BE2C (cell line): ENCODE results near the gene RNF144B.

Source experiments
- DNase-seq: peaks from one replicate; pipeline ENCODE4 v3.0.0-alpha.2; 2020
- H3K27me3 ChIP-seq: fragments of 250-450 bp; sonication (Bioruptor Pico); 2 replicates; pipeline ENCODE4 v1.5.1; 2020; ENCODE audit warnings: mild to moderate bottlenecking
- H3K36me3 ChIP-seq: fragments of 250-450 bp; sonication (Bioruptor Pico); 2 replicates; pipeline ENCODE4 v1.5.1; 2020; ENCODE audit warnings: mild to moderate bottlenecking
- H3K4me1 ChIP-seq: fragments of 250-450 bp; sonication (Bioruptor Pico); 2 replicates; pipeline ENCODE4 v1.5.1; 2020
- H3K4me3 ChIP-seq: 2 replicates; pipeline ENCODE4 v1.5.1; 2011; ENCODE audit warnings: low read depth, low read length
- H3K9me3 ChIP-seq: fragments of 250-450 bp; sonication (Bioruptor Pico); 2 replicates; pipeline ENCODE4 v1.5.1; 2020
- TF ChIP-seq, protein P1 (sequence below): IDR thresholded peaks from 2 replicates; pipeline ENCODE4 v1.5.1; 2012; ENCODE audit warnings: mild to moderate bottlenecking, low read depth, low read length

Gene RNF144B

GRCh38 chr6:18432619-18433018, 45.5 kb downstream of the RNF144B start:
- H3K27me3 ChIP-seq: no peaks in the 10 kb centered on the region; the same call in 1 of the 2 replicates
- H3K36me3 ChIP-seq: no peaks in the 10 kb centered on the region
- TF ChIP-seq, protein P1, sequence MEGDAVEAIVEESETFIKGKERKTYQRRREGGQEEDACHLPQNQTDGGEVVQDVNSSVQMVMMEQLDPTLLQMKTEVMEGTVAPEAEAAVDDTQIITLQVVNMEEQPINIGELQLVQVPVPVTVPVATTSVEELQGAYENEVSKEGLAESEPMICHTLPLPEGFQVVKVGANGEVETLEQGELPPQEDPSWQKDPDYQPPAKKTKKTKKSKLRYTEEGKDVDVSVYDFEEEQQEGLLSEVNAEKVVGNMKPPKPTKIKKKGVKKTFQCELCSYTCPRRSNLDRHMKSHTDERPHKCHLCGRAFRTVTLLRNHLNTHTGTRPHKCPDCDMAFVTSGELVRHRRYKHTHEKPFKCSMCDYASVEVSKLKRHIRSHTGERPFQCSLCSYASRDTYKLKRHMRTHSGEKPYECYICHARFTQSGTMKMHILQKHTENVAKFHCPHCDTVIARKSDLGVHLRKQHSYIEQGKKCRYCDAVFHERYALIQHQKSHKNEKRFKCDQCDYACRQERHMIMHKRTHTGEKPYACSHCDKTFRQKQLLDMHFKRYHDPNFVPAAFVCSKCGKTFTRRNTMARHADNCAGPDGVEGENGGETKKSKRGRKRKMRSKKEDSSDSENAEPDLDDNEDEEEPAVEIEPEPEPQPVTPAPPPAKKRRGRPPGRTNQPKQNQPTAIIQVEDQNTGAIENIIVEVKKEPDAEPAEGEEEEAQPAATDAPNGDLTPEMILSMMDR: no peak
- DNase-seq: no peak
- H3K4me3 ChIP-seq: no peak overlapping the region
- no peaks in the 10 kb centered on the region for H3K9me3 ChIP-seq
- no peaks in the 10 kb centered on the region for H3K4me1 ChIP-seq

DNA sequence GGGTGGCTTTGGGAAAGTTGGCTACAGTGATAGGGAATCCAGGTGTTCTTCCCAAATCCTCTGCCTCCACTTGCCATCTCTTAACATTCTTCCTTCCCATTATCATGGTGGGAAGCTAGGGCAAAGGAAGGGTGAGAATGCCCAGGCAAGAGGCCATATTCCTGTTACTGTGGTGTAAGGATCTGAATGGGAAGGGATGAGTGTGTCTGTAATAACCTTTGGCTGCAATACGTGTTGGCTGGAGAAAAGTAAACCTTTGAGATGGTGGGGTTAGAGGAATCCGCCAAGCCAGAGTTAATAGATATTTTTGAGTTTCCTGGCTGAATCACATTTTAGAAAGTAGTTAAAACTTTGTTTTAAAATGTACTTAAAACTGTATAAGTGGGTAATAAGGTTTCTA, 45.9 kb downstream of the RNF144B start:
- Histone ChIP-seq H3K4me1 (no peaks in the 10 kb centered on the region), H3K36me3 (no peaks in the 10 kb centered on the region)

DNA sequence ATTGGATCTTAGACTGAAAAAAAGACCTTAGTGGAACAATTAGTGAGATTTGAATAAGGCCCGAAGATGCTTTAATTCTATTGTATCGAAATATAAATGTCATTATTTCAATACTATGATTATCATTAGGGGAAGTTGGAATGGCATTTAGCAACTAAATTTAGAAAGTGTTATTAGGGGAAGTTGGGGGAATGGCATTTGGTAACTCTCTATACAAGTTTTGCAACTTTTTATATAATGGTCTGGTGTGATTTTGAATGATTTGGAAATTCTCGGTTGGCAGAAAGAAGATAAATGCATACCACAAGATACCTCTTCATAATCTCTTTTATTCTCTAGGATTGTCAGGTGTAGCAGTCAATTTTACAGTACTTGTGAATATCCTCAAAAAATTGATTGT, 49.2 kb downstream of the RNF144B start:
- no peaks in the 10 kb centered on the region for H3K36me3 ChIP-seq
- no peak for DNase-seq

More for the DNA sequence above, 45.9 kb downstream of the RNF144B start:
- Histone ChIP-seq H3K27me3 (no peaks in the 10 kb centered on the region; the same call in 1 of the 2 replicates), H3K4me3 (no peak overlapping the region), H3K9me3 (no peaks in the 10 kb centered on the region)
- DNase-seq: no peak
- TF ChIP-seq, protein P1: no peak

DNA sequence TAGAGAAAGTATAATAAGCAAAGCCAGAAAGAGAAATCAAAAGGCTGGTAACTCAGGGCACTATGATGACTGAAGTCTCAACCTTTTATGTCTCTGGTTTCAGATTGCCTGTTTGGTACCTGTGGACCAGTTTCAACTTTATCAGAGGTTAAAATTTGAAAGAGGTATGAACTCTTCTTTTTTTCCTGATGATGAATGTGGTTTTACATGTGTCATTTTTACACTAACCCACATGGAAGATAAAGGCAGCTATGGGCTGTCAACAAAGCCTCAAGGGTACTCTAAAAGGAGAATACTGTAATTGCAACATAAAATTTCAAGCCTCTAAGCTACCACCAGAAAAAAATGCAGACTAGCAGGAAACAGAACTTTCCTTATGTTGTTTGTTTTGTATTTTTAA, 52.4 kb downstream of the RNF144B start:
- no peaks in the 10 kb centered on the region for H3K4me1 ChIP-seq
- H3K9me3 ChIP-seq: no peaks in the 10 kb centered on the region
- H3K4me3 ChIP-seq: no peak overlapping the region
- TF ChIP-seq, protein P1: no peak
- no peaks in the 10 kb centered on the region for H3K36me3 ChIP-seq
- H3K27me3 ChIP-seq: no peaks in the 10 kb centered on the region
- DNase-seq: no peak

More for the DNA sequence above, 49.2 kb downstream of the RNF144B start:
- H3K27me3 ChIP-seq: no peaks in the 10 kb centered on the region; the same call in 1 of the 2 replicates
- TF ChIP-seq, protein P1: no peak
- no peaks in the 10 kb centered on the region for H3K9me3 ChIP-seq
- no peaks in the 10 kb centered on the region for H3K4me1 ChIP-seq
- H3K4me3 ChIP-seq: no peak overlapping the region

GRCh38 chr6:18441251-18441979, 54.3 kb downstream of the RNF144B start:
- DNase-seq: no peak
- no peaks in the 10 kb centered on the region for H3K4me1 ChIP-seq
- H3K4me3 ChIP-seq: no peak overlapping the region

GRCh38 chr6:18444111-18444510, 57.0 kb downstream of the RNF144B start:
- TF ChIP-seq, protein P1: no peak
- Histone ChIP-seq H3K4me1 (no peaks in the 10 kb centered on the region), H3K9me3 (no peaks in the 10 kb centered on the region), H3K27me3 (no peaks in the 10 kb centered on the region), H3K4me3 (no peak overlapping the region), H3K36me3 (no peaks in the 10 kb centered on the region)
- no peak for DNase-seq

More at GRCh38 chr6:18441251-18441979, 54.3 kb downstream of the RNF144B start:
- Histone ChIP-seq H3K9me3 (no peaks in the 10 kb centered on the region), H3K36me3 (no peaks in the 10 kb centered on the region), H3K27me3 (no peaks in the 10 kb centered on the region)
- TF ChIP-seq, protein P1: no peak
